ENCODE measurements around the gene ATXN2. TPM values are rescaled to one million over a fixed set of nuclear protein-coding genes. Genes with fewer than 3 reads are reported as not detected.
A peak's percentile ranks its signal among the peaks of the same experiment; 100 is the strongest.
"Not testable (repeated sequence)": the region's sequence is repeated elsewhere in the genome, so short reads cannot be mapped to it uniquely, and the experiment has no call there.

The ATXN2 gene, protein sequence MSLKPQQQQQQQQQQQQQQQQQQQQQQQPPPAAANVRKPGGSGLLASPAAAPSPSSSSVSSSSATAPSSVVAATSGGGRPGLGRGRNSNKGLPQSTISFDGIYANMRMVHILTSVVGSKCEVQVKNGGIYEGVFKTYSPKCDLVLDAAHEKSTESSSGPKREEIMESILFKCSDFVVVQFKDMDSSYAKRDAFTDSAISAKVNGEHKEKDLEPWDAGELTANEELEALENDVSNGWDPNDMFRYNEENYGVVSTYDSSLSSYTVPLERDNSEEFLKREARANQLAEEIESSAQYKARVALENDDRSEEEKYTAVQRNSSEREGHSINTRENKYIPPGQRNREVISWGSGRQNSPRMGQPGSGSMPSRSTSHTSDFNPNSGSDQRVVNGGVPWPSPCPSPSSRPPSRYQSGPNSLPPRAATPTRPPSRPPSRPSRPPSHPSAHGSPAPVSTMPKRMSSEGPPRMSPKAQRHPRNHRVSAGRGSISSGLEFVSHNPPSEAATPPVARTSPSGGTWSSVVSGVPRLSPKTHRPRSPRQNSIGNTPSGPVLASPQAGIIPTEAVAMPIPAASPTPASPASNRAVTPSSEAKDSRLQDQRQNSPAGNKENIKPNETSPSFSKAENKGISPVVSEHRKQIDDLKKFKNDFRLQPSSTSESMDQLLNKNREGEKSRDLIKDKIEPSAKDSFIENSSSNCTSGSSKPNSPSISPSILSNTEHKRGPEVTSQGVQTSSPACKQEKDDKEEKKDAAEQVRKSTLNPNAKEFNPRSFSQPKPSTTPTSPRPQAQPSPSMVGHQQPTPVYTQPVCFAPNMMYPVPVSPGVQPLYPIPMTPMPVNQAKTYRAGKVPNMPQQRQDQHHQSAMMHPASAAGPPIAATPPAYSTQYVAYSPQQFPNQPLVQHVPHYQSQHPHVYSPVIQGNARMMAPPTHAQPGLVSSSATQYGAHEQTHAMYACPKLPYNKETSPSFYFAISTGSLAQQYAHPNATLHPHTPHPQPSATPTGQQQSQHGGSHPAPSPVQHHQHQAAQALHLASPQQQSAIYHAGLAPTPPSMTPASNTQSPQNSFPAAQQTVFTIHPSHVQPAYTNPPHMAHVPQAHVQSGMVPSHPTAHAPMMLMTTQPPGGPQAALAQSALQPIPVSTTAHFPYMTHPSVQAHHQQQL
- polyA plus RNA-seq (2013, experiment 1 of 2; ENCODE audit: insufficient read length): 45.9 TPM
- 48.1 TPM for polyA plus RNA-seq (2013, experiment 2 of 2; ENCODE audit: insufficient read length)

DNA sequence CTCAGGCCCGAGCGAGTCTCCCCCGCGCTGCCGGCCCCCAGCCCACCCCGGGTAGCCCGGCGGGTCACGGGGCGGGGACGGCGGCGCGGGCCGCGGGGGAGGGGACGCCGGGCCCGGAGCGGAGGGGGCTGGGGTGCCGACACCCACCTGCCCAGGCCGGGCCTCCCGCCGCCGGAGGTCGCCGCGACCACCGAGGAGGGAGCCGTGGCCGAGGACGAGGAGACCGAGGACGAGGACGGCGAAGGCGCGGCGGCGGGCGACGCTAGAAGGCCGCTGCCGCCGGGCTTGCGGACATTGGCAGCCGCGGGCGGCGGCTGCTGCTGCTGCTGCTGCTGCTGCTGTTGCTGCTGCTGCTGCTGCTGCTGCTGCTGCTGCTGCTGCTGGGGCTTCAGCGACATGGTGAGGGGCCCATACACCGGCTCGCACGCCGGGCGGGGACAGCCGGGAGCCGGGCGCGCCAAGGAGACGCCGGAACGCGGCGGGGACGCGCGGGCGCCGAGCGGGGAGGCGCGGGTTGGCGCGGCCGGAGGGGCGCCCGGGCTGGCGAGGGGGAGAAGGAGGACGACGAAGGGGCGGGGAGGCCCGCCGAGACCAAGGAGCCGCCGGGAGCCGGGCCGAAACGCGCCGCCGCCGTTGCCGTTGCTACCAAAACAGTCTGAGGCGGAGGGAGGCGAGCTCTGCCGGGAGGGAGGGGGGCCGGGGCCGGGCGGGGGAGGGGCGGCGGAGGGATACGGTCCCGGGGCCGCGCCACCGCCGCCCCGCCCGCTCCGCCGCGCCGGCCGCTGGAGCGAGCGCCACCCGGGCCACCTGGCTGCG is at the start of gene ATXN2:
Gene ATXN2 (minus strand): TSS at position 679 of the 816 bp plus-strand sequence. CDS start 281 bp downstream, at position 398.
- DNase-seq: no peak

DNA sequence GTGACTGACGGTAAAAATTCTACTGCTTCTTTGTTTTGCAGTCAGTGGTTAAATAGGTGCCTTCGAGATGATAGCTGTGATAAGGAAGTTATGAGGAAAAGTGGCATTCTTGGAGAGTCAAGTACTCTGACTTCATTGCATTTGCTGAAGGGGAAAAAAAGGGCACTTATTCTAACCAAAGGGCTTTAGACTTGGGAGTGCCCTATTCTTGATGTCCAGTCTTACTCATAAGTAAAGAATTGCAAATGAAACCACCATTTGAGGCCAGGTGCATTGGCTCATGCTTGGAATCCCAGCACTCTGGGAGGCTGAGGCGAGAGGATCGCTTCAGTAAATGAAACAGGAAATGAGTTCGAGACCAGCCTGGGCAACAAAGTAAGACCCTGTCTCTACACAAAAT is 46.3 kb upstream of the ATXN2 start:
- no peak for DNase-seq

DNA sequence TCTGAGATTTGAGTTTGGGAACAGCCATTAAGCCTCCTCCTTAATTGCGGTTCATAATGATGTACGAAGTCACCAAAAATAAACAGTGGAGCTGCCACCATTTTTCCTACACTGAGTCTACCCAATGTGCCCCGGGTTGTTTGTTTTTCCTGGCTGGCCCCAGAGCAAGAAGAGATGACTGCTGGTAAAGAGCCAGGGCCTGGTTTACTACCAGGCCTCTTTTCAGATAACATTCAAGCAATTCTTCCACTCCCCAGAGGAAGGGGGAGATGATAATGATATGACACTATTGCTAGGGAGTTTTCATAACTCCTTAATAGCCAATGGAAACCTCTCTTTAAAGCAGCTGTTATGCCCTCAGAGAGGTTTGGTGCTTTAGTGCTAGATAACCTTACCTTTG is 44.3 kb upstream of the ATXN2 start:
- DNase-seq: no peak

DNA sequence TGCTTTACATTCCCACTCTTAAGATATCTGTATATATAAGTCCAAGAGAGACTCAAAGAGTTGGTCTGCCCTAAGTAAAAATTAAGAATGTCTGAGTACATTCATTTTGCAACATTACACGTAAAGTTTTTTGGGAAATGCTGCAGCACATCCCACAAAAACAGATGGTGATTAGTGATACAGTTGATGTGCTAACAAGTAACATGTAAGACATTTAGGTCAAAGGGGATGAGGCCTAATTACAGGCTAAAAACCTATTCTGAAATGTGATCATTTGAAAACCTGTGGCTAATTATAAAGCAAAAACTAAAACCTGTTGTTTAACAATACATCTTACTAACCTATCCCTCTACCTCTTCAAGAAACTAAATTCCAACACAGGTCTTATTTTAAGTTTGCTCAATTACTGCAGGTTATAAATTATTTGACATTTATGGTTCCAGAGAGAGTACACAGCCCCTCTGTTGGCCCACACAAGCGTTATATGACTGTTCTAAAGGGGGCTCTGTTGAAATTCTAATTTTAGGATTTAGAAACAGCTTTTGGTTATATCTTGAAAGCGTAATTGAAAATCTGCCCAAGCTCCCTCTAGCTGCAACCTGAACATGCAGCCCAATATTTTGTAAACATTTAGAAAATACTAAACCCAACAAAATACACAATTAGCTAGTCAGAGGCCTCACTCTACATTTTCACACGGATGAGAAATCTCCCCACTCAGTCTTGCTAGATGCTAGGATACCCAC is 43.7 kb upstream of the ATXN2 start:
- DNase-seq: no peak

DNA sequence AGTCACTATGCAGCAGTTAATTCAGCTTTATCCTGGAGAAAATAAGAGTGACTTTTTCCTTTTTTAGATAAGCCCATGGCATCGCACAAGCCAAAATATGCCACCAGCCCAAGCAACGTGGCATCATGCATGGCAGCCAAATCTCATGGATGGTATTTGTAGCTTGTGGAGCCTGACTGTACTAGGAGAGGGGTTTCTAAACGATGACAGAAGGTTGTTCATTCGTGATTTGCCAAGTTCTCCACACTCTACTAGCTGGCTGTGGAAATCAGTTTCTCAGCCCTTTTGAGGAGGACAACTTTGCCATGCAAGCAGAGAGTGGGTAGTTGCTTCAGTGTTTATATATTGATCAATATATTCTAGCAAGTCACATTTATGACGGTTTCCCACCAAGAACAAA is 41.4 kb upstream of the ATXN2 start:
- DNase-seq: no peak

DNA sequence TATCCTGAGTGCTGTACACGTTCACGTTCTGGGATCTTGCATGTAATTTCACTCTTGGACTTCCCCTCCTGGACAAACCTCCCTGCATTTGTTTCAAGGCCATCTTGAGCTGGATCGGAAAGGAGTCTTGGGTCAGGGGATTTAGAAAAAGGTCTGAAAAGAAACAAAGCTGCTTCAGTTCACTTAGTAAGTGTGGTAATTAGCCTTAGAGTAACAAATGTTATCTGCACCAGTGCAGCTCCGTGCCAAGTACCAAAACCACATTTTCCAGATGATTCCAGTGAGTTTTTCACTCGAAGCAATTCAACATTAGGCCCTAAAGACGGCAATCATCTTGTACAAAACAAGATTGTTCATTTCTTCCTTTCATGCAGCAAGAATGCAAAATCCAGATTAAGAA is 39.4 kb upstream of the ATXN2 start:
- no peak for DNase-seq

DNA sequence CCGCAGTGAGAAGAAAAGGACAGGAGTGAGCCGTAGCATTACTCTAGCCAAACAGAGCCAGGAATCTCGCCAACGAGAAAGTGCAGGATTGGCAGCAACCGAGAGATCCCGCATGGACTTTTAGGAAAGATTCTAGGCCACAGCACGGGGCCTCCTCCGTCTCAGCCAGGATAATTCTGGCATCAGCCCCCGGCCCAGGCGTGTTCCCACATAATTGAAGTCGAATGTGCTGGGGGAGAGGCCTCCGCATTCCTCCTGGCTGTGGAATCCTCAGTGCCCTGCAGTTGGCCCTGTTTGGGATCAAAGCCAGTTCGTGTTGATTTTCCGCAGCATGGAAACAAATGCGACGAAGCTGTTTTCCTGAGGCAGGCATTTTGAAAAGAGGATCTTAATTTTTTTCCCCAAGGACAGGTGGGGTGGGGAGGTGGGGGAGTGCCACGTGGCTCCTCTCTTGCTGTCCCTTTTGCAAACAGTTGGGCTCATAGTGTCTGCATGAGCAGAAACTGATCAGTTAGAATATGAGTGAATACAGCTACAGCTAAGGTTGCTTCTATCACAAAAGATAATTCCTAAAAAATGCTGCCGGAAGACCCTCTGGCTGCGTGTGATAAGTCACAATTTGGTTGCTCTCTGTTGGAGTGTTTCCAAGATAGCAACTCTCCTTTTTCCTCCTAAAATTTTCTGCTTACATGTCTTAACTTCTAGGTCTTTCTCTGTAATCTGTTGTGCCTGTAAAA is 37.3 kb upstream of the ATXN2 start:
- peak; percentile 84 for DNase-seq

DNA sequence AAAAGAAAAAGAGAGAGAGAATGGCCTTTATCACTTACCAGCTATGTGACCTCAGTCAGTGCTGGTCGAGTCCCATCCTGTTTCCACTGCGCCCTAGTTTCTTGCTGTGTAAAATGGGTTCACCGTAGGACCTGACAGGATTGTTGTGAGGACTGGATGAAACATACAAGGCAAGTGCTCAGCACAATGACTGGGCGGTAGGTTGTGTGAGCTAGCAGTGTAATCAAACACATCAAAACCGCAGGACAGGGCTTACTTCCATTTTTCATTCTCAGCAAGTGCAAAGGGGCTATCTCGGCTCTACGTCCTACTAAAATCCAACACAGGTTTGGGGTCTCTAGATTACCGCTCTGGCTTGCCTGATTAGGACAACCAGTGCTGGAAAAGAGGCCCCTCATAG is 36.4 kb upstream of the ATXN2 start:
- DNase-seq: peak; percentile 6

DNA sequence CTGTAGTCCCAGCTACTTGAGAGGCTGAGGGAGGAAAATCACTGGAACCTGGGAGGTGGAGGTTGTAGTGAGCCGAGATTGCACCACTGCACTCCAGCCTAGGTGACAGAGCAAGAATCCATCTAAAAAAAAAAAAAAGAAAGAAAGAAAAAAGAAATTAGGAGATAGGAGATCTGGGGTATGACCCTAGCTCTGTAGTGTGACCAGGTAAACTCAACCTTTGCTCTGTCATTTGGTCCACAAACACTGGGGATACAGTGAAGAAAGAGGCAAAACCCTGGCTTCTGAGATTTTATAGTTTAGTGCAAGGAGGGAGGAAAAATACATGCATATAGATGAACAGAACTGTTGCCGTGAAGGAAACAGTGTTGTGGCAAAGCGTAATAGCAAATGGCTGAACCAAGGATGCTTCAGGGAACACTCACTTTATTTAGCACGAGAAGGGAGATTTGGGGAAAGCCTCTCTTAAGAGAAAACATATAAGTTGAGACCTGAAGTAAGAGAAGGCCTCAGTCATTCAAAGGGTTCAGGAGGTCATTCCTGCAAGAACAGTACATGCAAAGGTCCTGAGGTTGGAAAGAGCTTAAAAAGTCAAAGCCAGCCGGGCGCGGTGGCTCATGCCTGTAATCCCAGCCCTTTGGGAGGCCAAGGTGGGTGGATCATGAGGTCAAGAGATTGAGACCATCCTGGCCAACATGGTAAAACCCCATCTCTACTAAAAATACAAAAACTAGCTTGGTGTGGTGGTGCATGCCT is 29.6 kb upstream of the ATXN2 start:
- no peak for DNase-seq

DNA sequence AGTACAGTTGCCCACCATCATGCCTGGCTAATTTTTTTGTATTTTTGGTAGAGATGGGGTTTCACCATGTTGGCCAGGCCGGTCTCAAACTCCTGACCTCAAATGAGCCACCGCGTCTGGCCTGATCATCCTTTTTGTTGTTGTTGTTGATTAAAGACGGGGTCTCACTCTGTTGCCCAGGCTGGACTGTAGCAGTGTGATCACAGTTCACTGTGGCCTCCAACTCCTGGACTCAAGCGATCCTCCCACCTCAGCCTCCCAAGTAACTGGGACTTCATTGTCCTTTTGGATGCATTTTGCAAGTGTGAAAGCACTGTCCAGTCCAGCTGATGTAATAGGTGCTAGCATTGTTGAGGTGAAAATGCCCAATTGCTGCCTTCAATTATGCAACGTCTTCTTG is 27.1 kb upstream of the ATXN2 start:
- no peak for DNase-seq

DNA sequence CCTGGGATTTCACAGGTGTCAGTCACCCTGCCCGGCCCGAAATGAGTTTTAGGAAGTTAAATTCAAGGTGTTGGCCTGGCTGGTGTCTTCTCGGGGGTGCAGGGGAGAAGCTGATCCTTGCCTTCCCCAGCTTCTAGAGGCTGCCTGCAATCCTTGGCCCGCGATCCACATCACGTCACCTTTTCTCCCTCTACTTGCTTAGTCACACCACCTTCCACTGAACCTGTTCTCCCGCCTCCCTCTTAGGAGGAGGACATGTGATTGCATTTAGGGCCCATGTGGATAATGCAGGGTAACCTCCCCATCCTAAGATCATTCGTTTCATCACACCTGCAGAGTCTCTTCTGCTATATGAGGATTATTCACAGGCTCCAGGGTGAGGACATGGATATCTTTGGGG is 25.4 kb upstream of the ATXN2 start:
- DNase-seq: no peak

DNA sequence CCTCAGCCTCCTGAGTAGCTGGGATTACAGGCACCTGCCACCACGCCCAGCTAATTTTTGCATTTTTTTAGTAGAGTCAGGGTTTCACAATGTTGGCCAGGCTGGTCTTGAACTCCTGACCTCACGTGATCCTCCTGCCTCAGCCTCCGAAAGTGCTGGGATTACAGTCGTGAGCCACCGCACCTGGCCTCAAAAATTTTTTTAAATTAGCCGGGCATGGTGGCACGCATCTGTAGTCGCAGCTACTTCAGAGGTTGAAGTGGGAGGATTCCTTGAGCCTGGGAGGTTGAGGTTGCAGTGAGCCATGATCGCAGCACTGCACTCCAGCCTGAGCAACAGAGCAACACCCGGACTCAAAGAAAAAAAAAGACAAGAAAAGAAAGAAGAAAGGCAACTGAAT is 18.7 kb upstream of the ATXN2 start:
- DNase-seq: not testable (repeated sequence)

DNA sequence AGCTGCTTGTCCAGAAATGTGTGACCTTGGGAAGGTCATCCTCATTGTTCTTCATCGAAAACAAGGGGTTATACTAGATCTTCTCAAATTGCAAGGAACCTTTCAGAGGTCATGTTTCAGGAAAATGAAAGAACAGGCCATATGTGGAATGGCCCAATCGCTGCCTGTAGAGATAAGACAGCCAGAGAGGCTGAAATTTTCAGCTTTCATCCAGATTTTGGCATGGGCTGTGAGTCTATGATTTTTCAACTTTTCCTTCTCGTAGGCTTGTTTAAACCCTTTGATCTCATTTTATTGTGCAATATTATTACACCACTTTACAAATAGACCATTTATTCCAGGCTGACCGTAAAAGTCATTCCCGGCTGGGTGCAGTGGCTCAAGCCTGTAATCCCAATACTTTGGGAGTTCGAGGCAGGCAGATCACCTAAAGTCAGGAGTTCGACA is 17.1 kb upstream of the ATXN2 start:
- no peak for DNase-seq

DNA sequence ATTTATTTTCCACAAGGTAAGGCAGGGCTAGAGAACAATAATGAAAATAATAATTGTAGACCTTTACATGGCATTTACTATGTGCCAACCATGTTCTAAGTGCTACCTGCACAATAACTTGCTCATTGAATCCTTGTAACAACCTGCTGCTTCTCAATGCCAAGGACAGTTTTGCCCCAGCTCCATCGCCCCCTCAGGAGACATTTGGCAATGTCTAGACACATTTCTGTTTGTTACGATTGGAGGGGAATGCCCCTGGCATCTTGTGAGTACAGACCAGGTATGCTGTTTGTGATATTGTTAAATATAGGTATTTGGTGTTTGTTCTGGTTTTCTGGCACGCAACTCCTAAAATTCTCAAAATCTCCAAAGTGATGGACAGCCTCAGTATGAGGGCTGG is 8.1 kb upstream of the ATXN2 start:
- no peak for DNase-seq

DNA sequence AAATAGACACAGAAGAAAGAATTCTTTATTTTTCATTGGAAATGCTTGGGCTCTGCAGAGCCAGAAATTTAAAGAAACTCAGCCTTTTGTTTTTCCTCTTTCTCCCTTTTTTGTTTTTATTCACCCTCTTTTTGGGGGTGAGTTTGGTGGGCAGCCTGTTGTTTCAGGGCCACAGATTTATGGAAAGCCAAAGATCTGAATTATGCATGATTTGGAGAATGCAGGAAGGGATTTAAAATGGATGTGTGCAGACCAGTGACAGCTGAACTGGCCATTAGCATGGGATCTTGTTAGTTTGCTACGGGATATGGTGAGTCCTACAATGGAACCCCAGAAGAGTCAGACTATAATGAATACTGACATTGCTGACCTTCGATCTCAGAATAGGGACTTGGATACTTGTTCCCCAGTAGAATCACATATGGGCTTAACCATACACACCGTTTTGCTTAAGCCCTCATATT is 7.7 kb upstream of the ATXN2 start:
- DNase-seq: no peak

DNA sequence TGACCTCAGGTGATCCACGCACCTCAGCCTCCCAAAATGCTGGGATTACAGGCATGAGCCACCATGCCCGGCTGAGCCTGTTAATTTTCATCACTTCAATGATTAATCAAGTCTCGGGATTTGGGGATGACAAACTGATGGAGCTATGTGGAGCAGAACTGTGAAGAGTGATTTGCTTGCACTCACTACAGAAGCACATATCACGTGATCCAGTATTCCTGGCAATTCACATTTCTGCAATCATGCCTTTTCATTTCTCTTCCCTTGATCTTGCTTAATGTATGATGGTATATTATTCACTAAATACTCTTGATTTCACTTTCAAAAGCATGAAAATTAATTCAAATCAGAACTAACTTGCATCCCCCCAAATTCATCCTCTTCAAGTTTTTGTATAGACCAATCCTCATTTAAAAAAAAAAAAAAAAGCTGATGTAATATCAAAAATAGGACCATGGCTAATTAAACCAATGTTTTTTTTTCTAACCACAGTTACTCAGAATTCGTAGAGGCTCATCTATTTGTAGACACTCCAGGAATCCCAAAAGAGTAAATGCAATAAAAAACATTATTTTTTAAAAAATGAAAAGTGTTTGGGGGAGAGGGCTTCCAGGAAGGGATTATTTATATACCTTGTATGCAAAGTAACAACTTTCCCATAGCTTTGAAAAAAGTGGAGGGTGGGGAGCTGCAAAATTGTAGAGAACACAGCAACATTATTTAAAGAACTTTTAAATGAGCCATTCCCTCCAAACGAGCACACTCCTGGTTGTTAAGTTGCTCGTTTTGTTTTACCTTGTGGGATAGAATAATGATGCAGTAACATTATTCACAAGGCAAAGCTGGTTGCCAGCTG is 7.0 kb upstream of the ATXN2 start:
- peak; percentile 58 for DNase-seq

DNA sequence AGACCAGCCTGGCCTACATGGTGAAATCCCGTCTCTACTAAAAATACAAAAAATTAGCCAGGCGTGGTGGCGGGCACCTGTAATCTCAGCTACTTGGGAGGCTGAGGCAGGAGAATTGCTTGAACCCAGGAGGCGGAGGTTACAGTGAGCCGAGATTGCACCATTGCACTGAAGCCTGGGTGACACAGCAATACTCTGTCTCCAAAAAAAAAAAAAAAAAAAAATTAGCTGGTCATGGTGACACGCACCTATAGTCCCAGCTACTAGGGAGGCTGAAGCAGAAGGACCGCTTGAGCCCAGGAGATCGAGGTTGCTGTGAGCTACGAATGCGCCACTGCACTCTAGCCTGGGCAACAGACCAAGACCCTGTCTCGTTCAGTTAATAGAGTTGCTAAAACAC is 3.7 kb upstream of the ATXN2 start:
- not testable (repeated sequence) for DNase-seq

DNA sequence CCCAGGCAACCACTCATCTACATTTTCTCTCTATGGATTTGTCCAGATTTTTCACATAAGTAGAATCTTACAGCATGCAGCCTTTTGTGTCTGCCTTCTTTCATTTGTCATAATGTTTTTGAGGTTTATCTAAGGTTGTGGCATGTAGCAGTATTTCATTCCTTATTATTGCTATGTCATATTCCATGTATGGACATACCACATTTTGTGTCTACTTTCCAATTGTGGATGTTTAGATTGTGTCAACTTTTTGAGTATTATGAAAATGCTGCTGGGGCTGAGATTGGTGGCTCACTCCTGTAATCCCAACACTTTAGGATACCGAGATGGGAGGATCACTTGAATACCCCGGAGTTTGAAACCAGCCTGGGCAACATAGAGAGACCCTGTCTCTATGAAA is 3.2 kb upstream of the ATXN2 start:
- no peak for DNase-seq

DNA sequence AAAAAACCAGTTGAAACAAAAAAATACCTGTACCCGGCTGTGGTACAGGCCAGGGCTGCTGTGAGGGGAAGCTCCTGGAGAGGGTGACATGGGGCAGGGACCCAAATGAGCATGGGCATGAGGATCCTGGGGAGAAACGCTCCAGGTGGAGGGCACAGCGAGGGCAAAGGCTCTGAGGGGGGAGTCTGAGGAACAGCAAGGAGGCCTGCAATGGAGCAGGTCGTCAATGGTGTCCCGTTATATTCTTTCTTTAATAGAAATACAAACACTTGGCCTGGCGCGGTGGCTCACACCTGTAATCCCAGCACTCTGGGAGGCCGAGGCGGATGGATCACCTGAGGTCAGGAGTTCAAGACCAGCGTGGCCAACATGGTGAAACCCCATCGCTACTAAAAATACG is 1.9 kb upstream of the ATXN2 start:
- DNase-seq: not testable (repeated sequence)

All from fibroblast of skin of abdomen (primary cell).